ENCODE results near the gene USF1. TPM values are rescaled to one million over a fixed set of nuclear protein-coding genes. Genes with fewer than 3 reads are reported as not detected.
A peak's percentile ranks its signal among the peaks of the same experiment; 100 is the strongest.

The USF1 gene
- total and polyA plus RNA-seq, 9 of the 15 experiments (the other 6 are each of a cell fraction or from before 2014, with no cell fraction given) = 7.4 to 60.2 (median 54.2) TPM

- intact Hi-C loops (cut with micrococcal nuclease) (loop anchor here (5.0 kb wide), 1 partner anchor 258 kb away; no protein-coding TSS in a partner anchor), in situ Hi-C loops (cut with MboI) (loop anchor here (10.0 to 25.0 kb wide), 2 partner anchors 100 to 258 kb away; no protein-coding TSS in a partner anchor)
- H3K4me3 ChIP-seq = no peak overlapping the region
- ATAC-seq (no peak), DNase-seq (ENCODE audit: extremely low read depth in 1 of 4, low spot score in 3 of 4) (no peak), FAIRE-seq (no peak)
- POLR2A ChIA-PET = interaction anchor here (0.9 kb wide), 1 partner anchor 10 kb away, joined by 3 read pairs; no protein-coding TSS in a partner anchor
- no peak overlapping the region for H3K9ac ChIP-seq (ENCODE audit: insufficient read depth in 1 of 2, low read depth in 2 of 2, low read length in 2 of 2)
- peaks cover 0 to 7% of the 10 kb centered on the region in 2 experiments; a peak in 1 of 5 replicates for H3K4me1 ChIP-seq (replicated peaks in 1 of 2; ENCODE audit: control insufficient read depth in 2 of 2, insufficient read depth in 2 of 2, low read length in 2 of 2)
- WGBS (ENCODE audit: insufficient coverage, low coverage, missing lambda C conversion rate) = 7% methylated on average over 5 of the region's 6 CpGs
- no peak overlapping the region for H2AFZ ChIP-seq (ENCODE audit: low read depth, low read length)
- no peak for TF ChIP-seq STAT5A (IDR thresholded peaks at IDR 0.05; ENCODE audit: borderline replicate concordance, low read length)
- TF ChIP-seq ZNF143 (CRISPR knock-in tag; IDR thresholded peaks at IDR 0.05) = no peak
- TF ChIP-seq NFIC (IDR thresholded peaks at IDR 0.05) = 0 out of 2 replicates have a peak, but pooled peaks have one; percentile 2
- TF ChIP-seq ZSCAN29 (IDR thresholded peaks at IDR 0.05) = no peak
- no peak for TF ChIP-seq ZC3H11A (IDR thresholded peaks at IDR 0.05; ENCODE audit: low read depth, low read length)
- peak; percentile 89 for TF ChIP-seq ZNF512 (tag; IDR thresholded peaks at IDR 0.05)
- peak; percentile 61; the same call in 1 of the 2 replicates for TF ChIP-seq THRB (CRISPR knock-in tag; conservative IDR thresholded peaks at IDR 0.05)
- no TSS peak for BruUV-seq (replicated peaks)
- CTCF ChIA-PET (ENCODE audit: low intra/inter-chr PET ratio) = no interaction called here
- no peak overlapping the region for H3K4me2 ChIP-seq (ENCODE audit: insufficient read depth, low read length)
- H3K9me1 ChIP-seq (ENCODE audit: control insufficient read depth, insufficient read depth, low read length) = no peaks in the 10 kb centered on the region
- H4K20me1 ChIP-seq (replicated peaks; ENCODE audit: control insufficient read depth, insufficient read depth, low read length) = no peaks in the 10 kb centered on the region
- peaks cover 15% of the 10 kb centered on the region; the same call in 2 of the 3 replicates for H3K36me3 ChIP-seq (ENCODE audit: control insufficient read depth, insufficient read depth, low read length)
- no peaks in the 10 kb centered on the region for H3K27me3 ChIP-seq (ENCODE audit: control insufficient read depth in 2 of 2, insufficient read depth in 2 of 2, low read length in 2 of 2)
- H3K27ac ChIP-seq (ENCODE audit: extremely low read depth, low read depth, low read length) = no peak overlapping the region
- no peaks in the 10 kb centered on the region for H3K79me2 ChIP-seq (ENCODE audit: control insufficient read depth, insufficient read depth, low read length)
- peaks cover 4% of the 10 kb centered on the region; the same call in 1 of the 2 replicates for H3K9me3 ChIP-seq (replicated peaks; ENCODE audit: control insufficient read depth, insufficient read depth, low read depth, low read length)
Observed at GRCh38 chr1:161095230-161095629, 49.5 kb upstream of the USF1 start.
